ENCODE data around the gene CATSPER2.
"Not testable (repeated sequence)": the region's sequence is repeated elsewhere in the genome, so short reads cannot be mapped to it uniquely, and the experiment has no call there.

The CATSPER2 gene

DNA sequence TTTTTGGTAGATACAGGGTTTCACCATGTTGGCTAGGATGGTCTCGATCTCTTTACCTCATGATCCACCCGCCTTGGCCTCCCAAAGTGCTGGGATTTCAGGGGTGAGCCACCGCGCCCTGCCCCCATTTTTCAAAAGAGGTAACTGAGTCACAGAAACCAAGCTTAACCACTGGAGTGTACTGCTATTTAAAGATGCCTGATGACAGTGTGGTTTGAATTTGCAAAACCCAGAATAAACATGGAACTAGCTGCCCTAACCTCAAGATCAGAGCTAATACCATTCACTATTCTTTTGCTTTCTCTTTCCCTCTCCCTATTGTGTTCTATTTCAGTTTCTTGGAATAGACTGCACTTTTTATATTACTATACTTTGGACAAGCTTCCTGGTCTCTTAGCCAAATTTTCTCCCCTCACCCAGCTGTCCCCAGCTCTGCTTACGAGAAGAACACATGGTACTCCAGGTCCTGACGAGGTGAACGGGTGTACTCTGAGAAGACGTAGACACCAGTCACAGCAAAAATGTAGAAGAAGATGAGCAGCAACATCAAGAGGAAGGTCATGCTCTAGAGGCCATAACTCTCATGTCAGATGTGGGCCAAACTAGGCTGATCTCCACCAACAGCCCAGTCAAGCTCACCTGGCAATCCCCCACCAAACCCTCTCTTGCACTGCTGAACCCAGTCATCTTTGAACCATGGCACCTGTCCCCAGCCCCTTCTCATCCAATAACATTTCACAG is 10.0 kb downstream of the CATSPER2 start:
- not testable (repeated sequence) for H3K9me3 ChIP-seq (ENCODE audit: control insufficient read depth, low read length); H3K4me1 ChIP-seq (ENCODE audit: control insufficient read depth, insufficient read depth, low read length, poor library complexity, severe bottlenecking); H3K4me3 ChIP-seq (ENCODE audit: extremely low read depth, insufficient read depth, low read length, poor library complexity, severe bottlenecking); H3K36me3 ChIP-seq (ENCODE audit: control insufficient read depth, insufficient read depth, low read length); H3K27ac ChIP-seq (ENCODE audit: low read depth, low read length, severe bottlenecking)
- WGBS, 2 experiments (ENCODE audit: insufficient coverage in 2 of 2): 92 to 100% methylated on average over 5 of the region's 8 CpGs

DNA sequence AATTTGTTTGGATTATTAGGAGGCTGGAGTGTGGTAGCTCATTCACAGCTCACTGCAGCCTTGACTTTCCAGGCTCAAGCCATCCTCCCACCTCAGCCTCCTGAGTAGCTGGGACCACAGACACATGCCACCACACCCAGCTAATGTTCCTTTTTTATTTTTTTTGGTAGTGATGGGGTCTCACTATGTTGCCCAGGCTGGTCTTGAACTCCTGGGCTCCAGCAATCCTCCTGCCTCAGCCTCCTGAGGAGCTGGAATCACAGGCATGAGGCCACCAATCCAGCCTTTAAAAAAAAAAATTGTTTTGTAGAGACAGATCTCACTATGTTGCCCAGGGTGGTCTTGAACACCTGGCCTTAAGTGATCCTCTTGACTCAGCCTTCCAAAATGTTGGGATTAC is 21.7 kb downstream of the CATSPER2 start:
- H3K36me3 ChIP-seq (ENCODE audit: control insufficient read depth, insufficient read depth, low read length): not testable (repeated sequence)

DNA sequence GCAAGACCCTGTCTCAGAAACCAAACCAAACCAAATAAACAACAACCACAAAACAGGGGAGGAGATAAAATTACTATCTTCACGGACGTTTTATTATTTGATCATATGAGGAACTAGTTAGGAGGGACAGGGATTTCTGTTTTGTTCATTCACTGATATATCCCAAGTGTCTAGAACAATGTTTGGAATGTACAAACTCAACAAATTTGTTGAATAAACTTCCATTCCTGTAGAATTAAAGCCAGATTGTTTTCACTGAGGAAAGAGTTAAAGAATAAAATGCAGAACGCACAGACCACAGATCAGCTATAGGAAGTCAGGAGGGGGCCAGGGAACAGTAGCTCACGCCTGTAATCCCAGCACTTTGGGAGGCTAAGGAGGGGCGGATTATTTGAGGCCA is 23.5 kb downstream of the CATSPER2 start:
- no peaks in the 10 kb centered on the region for H3K9me3 ChIP-seq (ENCODE audit: control insufficient read depth, low read length)
- no peak overlapping the region for H3K4me3 ChIP-seq (ENCODE audit: extremely low read depth, insufficient read depth, low read length, poor library complexity, severe bottlenecking)
- no peaks in the 10 kb centered on the region for H3K4me1 ChIP-seq (ENCODE audit: control insufficient read depth, insufficient read depth, low read length, poor library complexity, severe bottlenecking)
- 81 to 95% methylated on average over 2 to 3 of the region's 5 CpGs for WGBS, 2 experiments (ENCODE audit: insufficient coverage in 2 of 2)
- no peak overlapping the region for H3K27ac ChIP-seq (ENCODE audit: low read depth, low read length, severe bottlenecking)
- no peaks in the 10 kb centered on the region for H3K36me3 ChIP-seq (ENCODE audit: control insufficient read depth, insufficient read depth, low read length)

More for the DNA sequence above, 21.7 kb downstream of the CATSPER2 start:
- H3K4me3 ChIP-seq (ENCODE audit: extremely low read depth, insufficient read depth, low read length, poor library complexity, severe bottlenecking); H3K27ac ChIP-seq (ENCODE audit: low read depth, low read length, severe bottlenecking); H3K4me1 ChIP-seq (ENCODE audit: control insufficient read depth, insufficient read depth, low read length, poor library complexity, severe bottlenecking); H3K9me3 ChIP-seq (ENCODE audit: control insufficient read depth, low read length): not testable (repeated sequence)

DNA sequence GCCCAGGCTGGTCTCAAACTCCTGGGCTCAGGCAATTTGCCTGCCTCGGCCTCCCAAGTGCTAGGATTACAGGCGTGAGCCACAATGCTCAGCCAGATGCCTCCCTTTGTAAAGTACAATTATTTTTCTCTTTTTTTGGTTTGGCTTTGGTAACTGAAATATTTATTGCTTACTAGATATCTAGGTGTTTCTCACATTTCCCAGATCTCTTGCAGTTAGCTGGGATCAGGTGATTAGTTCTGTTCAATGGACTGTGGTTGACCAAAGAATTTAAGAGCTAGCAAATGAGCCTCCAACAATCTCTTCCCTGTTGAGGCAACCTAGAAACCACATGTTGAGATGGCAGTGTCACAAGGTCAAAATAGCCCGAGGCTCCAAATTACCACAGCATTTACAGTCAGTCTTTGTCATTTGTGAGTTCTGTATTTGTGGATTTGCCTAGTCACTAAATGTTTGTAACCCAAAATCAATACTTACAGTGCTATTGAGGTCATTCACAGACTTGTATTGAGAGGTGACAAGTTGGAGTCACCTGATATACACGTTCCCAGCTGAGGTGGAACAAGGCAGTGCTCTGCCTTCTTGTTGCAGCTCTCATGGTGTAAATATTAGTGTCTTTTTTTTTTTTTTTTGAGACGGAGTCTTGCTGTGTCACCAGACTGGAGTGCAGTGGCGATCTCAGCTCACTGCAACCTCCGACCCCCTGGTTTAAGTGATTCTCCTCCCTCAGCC is 26.4 kb downstream of the CATSPER2 start:
- not testable (repeated sequence) for H3K36me3 ChIP-seq (ENCODE audit: control insufficient read depth, insufficient read depth, low read length); H3K4me1 ChIP-seq (ENCODE audit: control insufficient read depth, insufficient read depth, low read length, poor library complexity, severe bottlenecking); H3K9me3 ChIP-seq (ENCODE audit: control insufficient read depth, low read length); H3K27ac ChIP-seq (ENCODE audit: low read depth, low read length, severe bottlenecking); H3K4me3 ChIP-seq (ENCODE audit: extremely low read depth, insufficient read depth, low read length, poor library complexity, severe bottlenecking)
- no CpG with 5 or more reads among the region's 7 CpGs for WGBS, 2 experiments (ENCODE audit: insufficient coverage in 2 of 2)

DNA sequence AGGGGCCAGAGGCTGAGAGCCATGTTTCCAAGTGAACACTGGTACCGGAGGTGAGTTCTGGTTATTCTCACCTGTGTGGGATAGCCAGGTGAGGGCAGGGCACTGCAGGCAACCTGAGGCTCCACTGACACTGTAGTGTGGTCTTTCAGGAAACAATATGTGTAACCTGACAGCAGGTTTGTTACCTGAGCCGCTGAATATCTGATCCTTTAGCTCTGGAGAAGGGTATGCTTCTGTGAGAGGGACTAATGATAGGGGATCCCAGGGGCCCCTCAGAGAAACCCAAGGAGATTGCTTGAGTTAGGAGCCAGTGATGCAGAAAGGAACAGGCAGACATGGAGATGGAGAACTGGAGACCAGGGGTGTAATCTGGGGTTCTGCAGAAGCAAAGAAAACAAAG is 29.9 kb downstream of the CATSPER2 start, which contains the start of gene STRC:
Gene STRC (minus strand): TSS at position 101 of the 400 bp plus-strand sequence. CDS start 78 bp downstream, at position 23.
- not testable (repeated sequence) for H3K9me3 ChIP-seq (ENCODE audit: control insufficient read depth, low read length); H3K4me3 ChIP-seq (ENCODE audit: extremely low read depth, insufficient read depth, low read length, poor library complexity, severe bottlenecking); H3K27ac ChIP-seq (ENCODE audit: low read depth, low read length, severe bottlenecking); H3K4me1 ChIP-seq (ENCODE audit: control insufficient read depth, insufficient read depth, low read length, poor library complexity, severe bottlenecking); H3K36me3 ChIP-seq (ENCODE audit: control insufficient read depth, insufficient read depth, low read length)
- WGBS, 2 experiments (ENCODE audit: insufficient coverage in 2 of 2): no CpG with 5 or more reads among the region's 2 CpGs

DNA sequence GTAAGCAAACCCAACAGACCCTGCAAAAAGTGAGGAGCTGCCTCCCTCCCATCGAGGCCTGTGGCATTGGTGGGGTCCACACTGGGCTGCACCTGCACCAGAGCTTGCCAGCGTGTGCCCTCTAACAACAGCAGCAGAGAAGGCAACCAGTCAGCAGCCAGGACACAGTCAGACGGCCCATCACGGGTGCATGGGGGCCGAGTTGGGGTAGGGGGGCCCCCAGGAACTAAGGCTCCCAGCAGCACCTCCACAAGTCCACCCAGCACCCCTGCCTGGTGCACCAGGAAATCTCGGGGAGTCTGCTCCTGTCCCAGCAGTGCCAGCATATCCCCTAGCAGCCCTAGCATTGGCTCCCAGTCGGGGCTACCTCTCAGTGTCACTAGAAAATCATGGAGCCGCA is 30.9 kb downstream of the CATSPER2 start:
- H3K4me1 ChIP-seq (ENCODE audit: control insufficient read depth, insufficient read depth, low read length, poor library complexity, severe bottlenecking); H3K36me3 ChIP-seq (ENCODE audit: control insufficient read depth, insufficient read depth, low read length); H3K4me3 ChIP-seq (ENCODE audit: extremely low read depth, insufficient read depth, low read length, poor library complexity, severe bottlenecking); H3K9me3 ChIP-seq (ENCODE audit: control insufficient read depth, low read length); H3K27ac ChIP-seq (ENCODE audit: low read depth, low read length, severe bottlenecking): not testable (repeated sequence)
- WGBS, 2 experiments (ENCODE audit: insufficient coverage in 2 of 2): no CpG with 5 or more reads among the region's 8 CpGs

DNA sequence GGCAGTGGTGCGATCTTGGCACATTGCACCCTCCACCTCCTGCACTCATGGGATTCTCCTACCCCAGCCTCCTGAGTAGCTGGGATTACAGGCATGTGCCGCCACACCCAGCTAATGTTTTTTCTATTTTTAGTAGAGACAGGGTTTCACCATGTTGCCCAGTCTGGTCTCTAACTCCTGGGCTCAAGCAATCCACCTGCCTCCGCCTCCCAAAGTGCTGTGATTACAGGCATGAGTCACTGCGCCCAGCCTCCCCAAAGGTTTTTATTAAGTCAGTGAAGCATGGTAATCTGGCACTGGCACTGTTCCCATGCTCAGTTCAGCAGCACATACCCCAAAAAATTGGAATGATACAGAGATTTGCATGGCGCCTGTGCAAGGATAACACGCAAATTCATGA is 46.4 kb downstream of the CATSPER2 start:
- WGBS, 2 experiments (ENCODE audit: insufficient coverage in 2 of 2): 90 to 98% methylated on average over 4 to 5 of the region's 6 CpGs
- not testable (repeated sequence) for H3K4me1 ChIP-seq (ENCODE audit: control insufficient read depth, insufficient read depth, low read length, poor library complexity, severe bottlenecking); H3K36me3 ChIP-seq (ENCODE audit: control insufficient read depth, insufficient read depth, low read length); H3K27ac ChIP-seq (ENCODE audit: low read depth, low read length, severe bottlenecking); H3K9me3 ChIP-seq (ENCODE audit: control insufficient read depth, low read length); H3K4me3 ChIP-seq (ENCODE audit: extremely low read depth, insufficient read depth, low read length, poor library complexity, severe bottlenecking)

DNA sequence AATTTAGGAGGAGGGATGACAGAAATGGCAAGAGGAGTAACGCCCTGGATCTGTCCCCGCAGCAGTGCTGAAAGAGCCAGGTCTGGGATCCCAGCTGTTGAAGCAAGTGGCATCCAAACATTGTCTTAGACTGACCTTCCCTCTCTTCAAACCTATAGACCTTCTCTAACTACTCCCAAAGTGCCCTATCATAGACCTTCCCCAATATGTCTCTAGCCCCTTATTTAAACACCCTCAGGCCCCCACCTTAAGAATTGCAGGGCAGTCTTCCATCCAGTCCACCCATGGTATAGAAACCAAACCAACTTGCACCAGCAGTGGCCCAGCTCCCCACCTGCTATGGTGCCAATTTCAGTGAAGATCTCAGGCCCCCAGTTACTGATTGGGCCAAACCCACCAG is 48.4 kb downstream of the CATSPER2 start:
- not testable (repeated sequence) for H3K9me3 ChIP-seq (ENCODE audit: control insufficient read depth, low read length); H3K4me1 ChIP-seq (ENCODE audit: control insufficient read depth, insufficient read depth, low read length, poor library complexity, severe bottlenecking); H3K27ac ChIP-seq (ENCODE audit: low read depth, low read length, severe bottlenecking); H3K36me3 ChIP-seq (ENCODE audit: control insufficient read depth, insufficient read depth, low read length); H3K4me3 ChIP-seq (ENCODE audit: extremely low read depth, insufficient read depth, low read length, poor library complexity, severe bottlenecking)
- WGBS, 2 experiments (ENCODE audit: insufficient coverage in 2 of 2): no CpG with 5 or more reads among the region's 2 CpGs

DNA sequence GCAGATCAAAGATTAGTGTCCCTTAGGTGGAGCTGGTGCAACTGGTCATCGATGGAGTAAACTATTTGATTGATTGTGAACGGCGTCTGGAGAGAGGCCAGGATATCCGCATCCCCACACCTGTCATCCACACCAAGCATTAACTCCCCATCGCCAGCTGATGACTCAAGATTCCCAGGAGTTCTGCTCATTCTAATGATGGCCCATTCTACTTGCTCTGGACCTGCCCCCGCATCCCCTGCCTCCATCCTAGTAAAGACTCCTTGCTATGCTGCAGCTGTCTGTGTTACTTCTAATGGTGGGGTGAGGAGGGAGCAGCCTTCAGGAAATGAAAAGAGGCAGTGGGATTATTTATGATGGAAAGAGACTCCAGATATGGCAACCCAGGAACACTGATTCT is 49.5 kb downstream of the CATSPER2 start:
- H3K36me3 ChIP-seq (ENCODE audit: control insufficient read depth, insufficient read depth, low read length); H3K4me1 ChIP-seq (ENCODE audit: control insufficient read depth, insufficient read depth, low read length, poor library complexity, severe bottlenecking); H3K4me3 ChIP-seq (ENCODE audit: extremely low read depth, insufficient read depth, low read length, poor library complexity, severe bottlenecking); H3K27ac ChIP-seq (ENCODE audit: low read depth, low read length, severe bottlenecking); H3K9me3 ChIP-seq (ENCODE audit: control insufficient read depth, low read length): not testable (repeated sequence)
- WGBS, 2 experiments (ENCODE audit: insufficient coverage in 2 of 2): no CpG with 5 or more reads among the region's 6 CpGs

DNA sequence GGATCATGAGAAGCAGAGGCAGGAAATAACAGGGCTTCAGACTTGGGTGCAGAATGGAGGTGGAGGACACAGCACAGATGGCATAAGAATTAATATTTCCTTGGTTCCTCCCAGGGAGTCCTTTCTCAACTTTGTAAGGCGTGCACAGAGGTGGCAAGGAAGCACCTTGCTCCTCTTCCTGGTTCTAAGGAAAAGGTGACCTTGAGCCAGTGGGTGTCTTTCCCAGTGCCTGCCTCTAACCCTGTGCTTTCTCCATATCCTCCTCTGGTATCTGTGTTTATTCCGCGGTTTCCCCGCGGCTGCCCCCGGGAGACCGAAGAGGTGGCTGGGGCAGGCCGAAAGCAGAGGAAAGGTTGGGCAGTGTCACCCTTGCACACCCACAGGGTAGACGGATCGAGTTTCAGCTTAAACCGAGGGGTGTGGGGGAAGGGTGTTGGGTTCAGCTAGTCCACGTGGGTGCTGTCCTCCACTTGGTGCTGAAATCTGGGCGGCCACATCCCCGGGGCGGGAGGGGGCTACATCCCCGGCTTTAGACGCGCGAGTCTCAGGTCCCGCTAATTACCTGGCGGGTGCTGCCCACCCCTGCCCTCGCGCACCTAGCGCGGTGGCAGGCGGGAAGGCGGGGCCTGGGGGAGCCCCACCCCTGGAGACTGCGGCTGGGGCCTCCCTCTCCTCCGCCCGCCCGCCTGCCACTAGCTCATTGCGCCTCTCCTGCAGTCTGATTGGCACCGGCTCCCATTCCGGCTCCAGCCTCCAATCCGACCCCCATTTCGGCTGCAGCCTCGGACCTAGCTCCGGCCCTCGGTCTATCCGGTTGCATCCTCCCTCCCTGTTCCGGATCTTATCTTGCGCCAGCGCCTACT is 55.1 kb downstream of the CATSPER2 start, which contains the start of gene CKMT1B:
Gene CKMT1B (plus strand): TSS at position 700 of the 863 bp plus-strand sequence. CDS start 192 bp downstream, outside the sequence.
- H3K27ac ChIP-seq (ENCODE audit: low read depth, low read length, severe bottlenecking); H3K4me3 ChIP-seq (ENCODE audit: extremely low read depth, insufficient read depth, low read length, poor library complexity, severe bottlenecking); H3K36me3 ChIP-seq (ENCODE audit: control insufficient read depth, insufficient read depth, low read length); H3K9me3 ChIP-seq (ENCODE audit: control insufficient read depth, low read length); H3K4me1 ChIP-seq (ENCODE audit: control insufficient read depth, insufficient read depth, low read length, poor library complexity, severe bottlenecking): not testable (repeated sequence)
- no CpG with 5 or more reads among the region's 43 CpGs for WGBS, 2 experiments (ENCODE audit: insufficient coverage in 2 of 2)
